GM23338 (cell line): ENCODE results near the gene FOXL2NB. TPM values are rescaled to one million over a fixed set of nuclear protein-coding genes. Genes with fewer than 3 reads are reported as not detected.

Experiments
- ATAC-seq: fragments of 200-7000 bp; cut with Tn5 transposase; 3 replicates; pipeline ENCODE4 v1.9.1; 2020
- DNase-seq: peaks from one replicate; pipeline ENCODE4 v3.0.0-alpha.2; 2015; ENCODE audit warnings: low spot score
- H2AFZ ChIP-seq: fragments of 200-600 bp; sonication (generic); 2 replicates; pipeline ENCODE4 v1.8.0; 2016; ENCODE audit warnings: antibody characterized with exemption, mild to moderate bottlenecking, moderate library complexity
- H3F3A ChIP-seq: fragments of 200-600 bp; sonication (generic); replicated peaks from 2 replicates; pipeline ENCODE4 v1.8.0; 2017; ENCODE audit warnings: antibody characterized with exemption, mixed run types, low read depth
- H3K27ac ChIP-seq: fragments of 200-600 bp; sonication (generic); 2 replicates; pipeline ENCODE4 v1.6.1; 2016; ENCODE audit warnings: low read depth
- H3K27me3 ChIP-seq: fragments of 200-600 bp; sonication (generic); 2 replicates; pipeline ENCODE4 v1.8.0; 2016; ENCODE audit warnings: mild to moderate bottlenecking, mixed run types, moderate library complexity; ENCODE audit not compliant: insufficient read depth
- H3K36me3 ChIP-seq: fragments of 200-600 bp; sonication (generic); 2 replicates; pipeline ENCODE4 v1.8.0; 2016; ENCODE audit warnings: mild to moderate bottlenecking; ENCODE audit not compliant: insufficient read depth
- H3K4me1 ChIP-seq: fragments of 200-600 bp; sonication (generic); 2 replicates; pipeline ENCODE4 v1.8.0; 2016; ENCODE audit warnings: mild to moderate bottlenecking, moderate library complexity; ENCODE audit not compliant: insufficient read depth
- H3K4me2 ChIP-seq: fragments of 200-600 bp; sonication (generic); 2 replicates; pipeline ENCODE4 v1.7.1; 2017; ENCODE audit warnings: mixed run types
- H3K4me3 ChIP-seq: fragments of 200-600 bp; sonication (generic); 2 replicates; pipeline ENCODE4 v1.6.1; 2016; ENCODE audit warnings: mixed run types
- H3K79me2 ChIP-seq: fragments of 200-600 bp; sonication (generic); replicated peaks from 2 replicates; pipeline ENCODE4 v1.8.0; 2017; ENCODE audit warnings: mild to moderate bottlenecking; ENCODE audit not compliant: insufficient read depth
- H3K9me2 ChIP-seq: fragments of 200-600 bp; sonication (generic); 2 replicates; pipeline ENCODE4 v1.8.0; 2017; ENCODE audit not compliant: insufficient read depth
- H4K20me1 ChIP-seq: fragments of 200-600 bp; sonication (generic); replicated peaks from 2 replicates; pipeline ENCODE4 v1.8.0; 2017; ENCODE audit warnings: mild to moderate bottlenecking; ENCODE audit not compliant: insufficient read depth
- H3K27ac Mint-ChIP-seq: 2 replicates; pipeline ENCODE4 v1.8.0; 2020; ENCODE audit warnings: inconsistent platforms, mild to moderate bottlenecking, moderate library complexity, mixed read lengths
- H3K27me3 Mint-ChIP-seq: 3 replicates; pipeline ENCODE4 v1.8.0; 2022; ENCODE audit warnings: low read depth, mild to moderate bottlenecking, moderate library complexity, mixed read lengths, inconsistent platforms; ENCODE audit not compliant: insufficient read depth, poor library complexity
- H3K36me3 Mint-ChIP-seq: 3 replicates; pipeline ENCODE4 v1.8.0; 2021; ENCODE audit warnings: low read depth, mild to moderate bottlenecking, inconsistent platforms, moderate library complexity, mixed read lengths
- H3K4me1 Mint-ChIP-seq: 3 replicates; pipeline ENCODE4 v1.8.0; 2020; ENCODE audit warnings: mild to moderate bottlenecking, inconsistent platforms, mixed read lengths
- H3K4me3 Mint-ChIP-seq: 3 replicates; pipeline ENCODE4 v1.8.0; 2021; ENCODE audit warnings: moderate library complexity, mild to moderate bottlenecking, inconsistent platforms, mixed read lengths
- H3K9me3 Mint-ChIP-seq: 3 replicates; pipeline ENCODE4 v1.8.0; 2020; ENCODE audit warnings: moderate library complexity, mild to moderate bottlenecking, inconsistent platforms, mixed read lengths
- EZH2 ChIP-seq: fragments of 200-600 bp; sonication (generic); IDR thresholded peaks from one replicate; pipeline ENCODE4 v1.8.0; 2017; ENCODE audit warnings: antibody characterized with exemption, mild to moderate bottlenecking, low read depth; ENCODE audit not compliant: unreplicated experiment
- EZH2phosphoT487 ChIP-seq: fragments of 200-600 bp; sonication (generic); IDR thresholded peaks from one replicate; pipeline ENCODE4 v1.8.1; 2018; ENCODE audit warnings: antibody characterized with exemption; ENCODE audit not compliant: unreplicated experiment
- NANOG ChIP-seq: IDR thresholded peaks from 2 replicates; pipeline ENCODE4 v1.6.1; 2016; ENCODE audit warnings: antibody characterized with exemption, borderline replicate concordance
- ZNF114 ChIP-seq: fragments of 250-450 bp; sonication (Bioruptor Pico); IDR thresholded peaks from 2 replicates; pipeline ENCODE4 v1.5.0; 2020; ENCODE audit warnings: mild to moderate bottlenecking, moderate library complexity
- ZNF331 ChIP-seq: fragments of 250-450 bp; sonication (Bioruptor Pico); IDR thresholded peaks from 2 replicates; pipeline ENCODE4 v1.5.0; 2020; ENCODE audit warnings: low read depth, mild to moderate bottlenecking, moderate library complexity
- polyA plus RNA-seq: library from polyadenylated mRNA; unstranded; fragments of >200 nt; fragmentation: Nextera tagmentation; extraction: Ambion mirVana; gene quantifications from 2 replicates; pipeline ENCODE4 v1.2.1, GENCODE V29; 2016
- total RNA-seq: library from RNA; depleted of rRNA; stranded (reverse); fragments of >200 nt; shearing (Covaris generic); gene quantifications from 2 replicates; pipeline ENCODE4 v1.2.3, GENCODE V29; 2014
- TF ChIP-seq, protein P1 (sequence below): IDR thresholded peaks from one replicate; pipeline ENCODE4 v1.6.1; 2018; ENCODE audit warnings: antibody characterized with exemption; ENCODE audit not compliant: unreplicated experiment
- TF ChIP-seq, protein P2 (sequence below): fragments of 250-450 bp; sonication (Bioruptor Pico); IDR thresholded peaks from 2 replicates; pipeline ENCODE4 v1.5.0; 2020; ENCODE audit warnings: mild to moderate bottlenecking, moderate library complexity
- TF ChIP-seq, protein P3 (sequence below), 2 experiments: fragments of 200-600 bp in 1 of 2; sonication (generic) in 1 of 2; conservative IDR thresholded peaks; 2 replicates each; pipeline versions ENCODE4 v1.5.1 to v1.6.1; 2016 to 2017; ENCODE audit warnings: antibody characterized with exemption in 2 of 2, low read depth in 2 of 2, mild to moderate bottlenecking in 2 of 2, moderate library complexity in 1 of 2

Gene FOXL2NB
- total and polyA plus RNA-seq, 2 experiments from 2014 or later, result 11.2 to 15.6 TPM

DNA sequence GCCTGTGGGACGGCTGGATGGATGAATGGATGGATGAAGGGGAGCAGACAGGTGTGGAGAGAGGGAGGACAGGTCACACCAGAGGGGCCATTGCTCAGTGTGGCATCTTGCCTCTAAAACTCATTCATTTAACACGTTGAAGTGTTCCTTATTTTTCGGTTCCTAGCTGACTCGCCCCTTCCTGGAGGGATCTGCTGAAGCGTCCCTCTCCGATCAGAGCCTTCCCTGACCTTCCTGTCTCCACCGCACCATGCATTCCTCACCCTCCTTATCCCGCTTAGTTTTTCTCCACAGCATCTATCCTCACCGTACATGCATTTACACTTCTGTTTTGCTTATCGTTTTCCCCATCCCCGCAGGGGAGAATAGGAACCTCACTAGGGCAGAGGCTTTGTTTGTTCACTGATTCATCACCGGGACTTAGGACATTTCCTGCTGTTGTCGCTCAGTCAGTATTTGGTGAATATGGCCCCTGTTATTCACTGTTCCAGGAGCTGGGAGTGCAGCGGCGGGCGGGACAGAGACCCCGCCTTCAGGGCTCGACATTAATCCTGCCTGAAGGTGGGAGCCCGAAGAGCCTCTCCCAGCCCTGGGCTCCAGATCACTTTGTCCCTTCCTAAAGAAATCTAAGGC lies 32.0 kb upstream of the FOXL2NB start:
- TF ChIP-seq, protein P1, sequence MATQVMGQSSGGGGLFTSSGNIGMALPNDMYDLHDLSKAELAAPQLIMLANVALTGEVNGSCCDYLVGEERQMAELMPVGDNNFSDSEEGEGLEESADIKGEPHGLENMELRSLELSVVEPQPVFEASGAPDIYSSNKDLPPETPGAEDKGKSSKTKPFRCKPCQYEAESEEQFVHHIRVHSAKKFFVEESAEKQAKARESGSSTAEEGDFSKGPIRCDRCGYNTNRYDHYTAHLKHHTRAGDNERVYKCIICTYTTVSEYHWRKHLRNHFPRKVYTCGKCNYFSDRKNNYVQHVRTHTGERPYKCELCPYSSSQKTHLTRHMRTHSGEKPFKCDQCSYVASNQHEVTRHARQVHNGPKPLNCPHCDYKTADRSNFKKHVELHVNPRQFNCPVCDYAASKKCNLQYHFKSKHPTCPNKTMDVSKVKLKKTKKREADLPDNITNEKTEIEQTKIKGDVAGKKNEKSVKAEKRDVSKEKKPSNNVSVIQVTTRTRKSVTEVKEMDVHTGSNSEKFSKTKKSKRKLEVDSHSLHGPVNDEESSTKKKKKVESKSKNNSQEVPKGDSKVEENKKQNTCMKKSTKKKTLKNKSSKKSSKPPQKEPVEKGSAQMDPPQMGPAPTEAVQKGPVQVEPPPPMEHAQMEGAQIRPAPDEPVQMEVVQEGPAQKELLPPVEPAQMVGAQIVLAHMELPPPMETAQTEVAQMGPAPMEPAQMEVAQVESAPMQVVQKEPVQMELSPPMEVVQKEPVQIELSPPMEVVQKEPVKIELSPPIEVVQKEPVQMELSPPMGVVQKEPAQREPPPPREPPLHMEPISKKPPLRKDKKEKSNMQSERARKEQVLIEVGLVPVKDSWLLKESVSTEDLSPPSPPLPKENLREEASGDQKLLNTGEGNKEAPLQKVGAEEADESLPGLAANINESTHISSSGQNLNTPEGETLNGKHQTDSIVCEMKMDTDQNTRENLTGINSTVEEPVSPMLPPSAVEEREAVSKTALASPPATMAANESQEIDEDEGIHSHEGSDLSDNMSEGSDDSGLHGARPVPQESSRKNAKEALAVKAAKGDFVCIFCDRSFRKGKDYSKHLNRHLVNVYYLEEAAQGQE, result no peak
- TF ChIP-seq ZNF331 (CRISPR knock-in tag), result no peak
- TF ChIP-seq ZNF114 (CRISPR knock-in tag), result no peak
- no peak for TF ChIP-seq EZH2
- TF ChIP-seq, protein P2, sequence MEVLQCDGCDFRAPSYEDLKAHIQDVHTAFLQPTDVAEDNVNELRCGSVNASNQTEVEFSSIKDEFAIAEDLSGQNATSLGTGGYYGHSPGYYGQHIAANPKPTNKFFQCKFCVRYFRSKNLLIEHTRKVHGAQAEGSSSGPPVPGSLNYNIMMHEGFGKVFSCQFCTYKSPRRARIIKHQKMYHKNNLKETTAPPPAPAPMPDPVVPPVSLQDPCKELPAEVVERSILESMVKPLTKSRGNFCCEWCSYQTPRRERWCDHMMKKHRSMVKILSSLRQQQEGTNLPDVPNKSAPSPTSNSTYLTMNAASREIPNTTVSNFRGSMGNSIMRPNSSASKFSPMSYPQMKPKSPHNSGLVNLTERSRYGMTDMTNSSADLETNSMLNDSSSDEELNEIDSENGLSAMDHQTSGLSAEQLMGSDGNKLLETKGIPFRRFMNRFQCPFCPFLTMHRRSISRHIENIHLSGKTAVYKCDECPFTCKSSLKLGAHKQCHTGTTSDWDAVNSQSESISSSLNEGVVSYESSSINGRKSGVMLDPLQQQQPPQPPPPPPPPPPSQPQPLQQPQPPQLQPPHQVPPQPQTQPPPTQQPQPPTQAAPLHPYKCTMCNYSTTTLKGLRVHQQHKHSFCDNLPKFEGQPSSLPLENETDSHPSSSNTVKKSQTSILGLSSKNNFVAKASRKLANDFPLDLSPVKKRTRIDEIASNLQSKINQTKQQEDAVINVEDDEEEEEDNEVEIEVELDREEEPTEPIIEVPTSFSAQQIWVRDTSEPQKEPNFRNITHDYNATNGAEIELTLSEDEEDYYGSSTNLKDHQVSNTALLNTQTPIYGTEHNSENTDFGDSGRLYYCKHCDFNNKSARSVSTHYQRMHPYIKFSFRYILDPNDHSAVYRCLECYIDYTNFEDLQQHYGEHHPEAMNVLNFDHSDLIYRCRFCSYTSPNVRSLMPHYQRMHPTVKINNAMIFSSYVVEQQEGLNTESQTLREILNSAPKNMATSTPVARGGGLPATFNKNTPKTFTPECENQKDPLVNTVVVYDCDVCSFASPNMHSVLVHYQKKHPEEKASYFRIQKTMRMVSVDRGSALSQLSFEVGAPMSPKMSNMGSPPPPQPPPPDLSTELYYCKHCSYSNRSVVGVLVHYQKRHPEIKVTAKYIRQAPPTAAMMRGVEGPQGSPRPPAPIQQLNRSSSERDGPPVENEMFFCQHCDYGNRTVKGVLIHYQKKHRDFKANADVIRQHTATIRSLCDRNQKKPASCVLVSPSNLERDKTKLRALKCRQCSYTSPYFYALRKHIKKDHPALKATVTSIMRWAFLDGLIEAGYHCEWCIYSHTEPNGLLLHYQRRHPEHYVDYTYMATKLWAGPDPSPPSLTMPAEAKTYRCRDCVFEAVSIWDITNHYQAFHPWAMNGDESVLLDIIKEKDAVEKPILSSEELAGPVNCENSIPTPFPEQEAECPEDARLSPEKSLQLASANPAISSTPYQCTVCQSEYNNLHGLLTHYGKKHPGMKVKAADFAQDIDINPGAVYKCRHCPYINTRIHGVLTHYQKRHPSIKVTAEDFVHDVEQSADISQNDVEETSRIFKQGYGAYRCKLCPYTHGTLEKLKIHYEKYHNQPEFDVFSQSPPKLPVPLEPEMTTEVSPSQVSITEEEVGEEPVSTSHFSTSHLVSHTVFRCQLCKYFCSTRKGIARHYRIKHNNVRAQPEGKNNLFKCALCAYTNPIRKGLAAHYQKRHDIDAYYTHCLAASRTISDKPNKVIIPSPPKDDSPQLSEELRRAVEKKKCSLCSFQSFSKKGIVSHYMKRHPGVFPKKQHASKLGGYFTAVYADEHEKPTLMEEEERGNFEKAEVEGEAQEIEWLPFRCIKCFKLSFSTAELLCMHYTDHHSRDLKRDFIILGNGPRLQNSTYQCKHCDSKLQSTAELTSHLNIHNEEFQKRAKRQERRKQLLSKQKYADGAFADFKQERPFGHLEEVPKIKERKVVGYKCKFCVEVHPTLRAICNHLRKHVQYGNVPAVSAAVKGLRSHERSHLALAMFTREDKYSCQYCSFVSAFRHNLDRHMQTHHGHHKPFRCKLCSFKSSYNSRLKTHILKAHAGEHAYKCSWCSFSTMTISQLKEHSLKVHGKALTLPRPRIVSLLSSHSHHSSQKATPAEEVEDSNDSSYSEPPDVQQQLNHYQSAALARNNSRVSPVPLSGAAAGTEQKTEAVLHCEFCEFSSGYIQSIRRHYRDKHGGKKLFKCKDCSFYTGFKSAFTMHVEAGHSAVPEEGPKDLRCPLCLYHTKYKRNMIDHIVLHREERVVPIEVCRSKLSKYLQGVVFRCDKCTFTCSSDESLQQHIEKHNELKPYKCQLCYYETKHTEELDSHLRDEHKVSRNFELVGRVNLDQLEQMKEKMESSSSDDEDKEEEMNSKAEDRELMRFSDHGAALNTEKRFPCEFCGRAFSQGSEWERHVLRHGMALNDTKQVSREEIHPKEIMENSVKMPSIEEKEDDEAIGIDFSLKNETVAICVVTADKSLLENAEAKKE, result no peak
- no peak for TF ChIP-seq NANOG
- TF ChIP-seq EZH2phosphoT487, result no peak
- TF ChIP-seq, protein P3, sequence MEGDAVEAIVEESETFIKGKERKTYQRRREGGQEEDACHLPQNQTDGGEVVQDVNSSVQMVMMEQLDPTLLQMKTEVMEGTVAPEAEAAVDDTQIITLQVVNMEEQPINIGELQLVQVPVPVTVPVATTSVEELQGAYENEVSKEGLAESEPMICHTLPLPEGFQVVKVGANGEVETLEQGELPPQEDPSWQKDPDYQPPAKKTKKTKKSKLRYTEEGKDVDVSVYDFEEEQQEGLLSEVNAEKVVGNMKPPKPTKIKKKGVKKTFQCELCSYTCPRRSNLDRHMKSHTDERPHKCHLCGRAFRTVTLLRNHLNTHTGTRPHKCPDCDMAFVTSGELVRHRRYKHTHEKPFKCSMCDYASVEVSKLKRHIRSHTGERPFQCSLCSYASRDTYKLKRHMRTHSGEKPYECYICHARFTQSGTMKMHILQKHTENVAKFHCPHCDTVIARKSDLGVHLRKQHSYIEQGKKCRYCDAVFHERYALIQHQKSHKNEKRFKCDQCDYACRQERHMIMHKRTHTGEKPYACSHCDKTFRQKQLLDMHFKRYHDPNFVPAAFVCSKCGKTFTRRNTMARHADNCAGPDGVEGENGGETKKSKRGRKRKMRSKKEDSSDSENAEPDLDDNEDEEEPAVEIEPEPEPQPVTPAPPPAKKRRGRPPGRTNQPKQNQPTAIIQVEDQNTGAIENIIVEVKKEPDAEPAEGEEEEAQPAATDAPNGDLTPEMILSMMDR (conservative IDR thresholded peaks at IDR 0.05; ENCODE audit: low read depth in 2 of 2), result no peak
- H3K27ac ChIP-seq, result no peak overlapping the region
- H3K4me2 ChIP-seq, result peak overlapping the region; percentile 97

More for the DNA sequence above, 32.0 kb upstream of the FOXL2NB start:
- no peaks in the 10 kb centered on the region for H3K79me2 ChIP-seq
- no peaks in the 10 kb centered on the region for H3K4me1 ChIP-seq
- no peaks in the 10 kb centered on the region for H3K9me2 ChIP-seq
- ATAC-seq, result peak; percentile 13
- peak overlapping the region; percentile 85 for H2AFZ ChIP-seq
- no peaks in the 10 kb centered on the region for H3F3A ChIP-seq
- H3K36me3 Mint-ChIP-seq, result no peaks in the 10 kb centered on the region
- H3K9me3 Mint-ChIP-seq, result no peaks in the 10 kb centered on the region
- H4K20me1 ChIP-seq, result no peaks in the 10 kb centered on the region
- peaks cover 3% of the 10 kb centered on the region; the same call in 2 of the 3 replicates for H3K4me1 Mint-ChIP-seq
- H3K4me3 ChIP-seq, result peak overlapping the region; percentile 94
- H3K4me3 Mint-ChIP-seq, result peak overlapping the region; percentile 88
- peaks cover 8% of the 10 kb centered on the region for H3K27me3 Mint-ChIP-seq
- peak; percentile 56 for DNase-seq
- no peaks in the 10 kb centered on the region for H3K36me3 ChIP-seq
- 0 out of 2 replicates have a peak, but pooled peaks cover 4% of the 10 kb centered on the region for H3K27me3 ChIP-seq
- H3K27ac Mint-ChIP-seq, result 0 out of 2 replicates have a peak overlapping the region, but pooled peaks have one; percentile 17
